Measurements from ENCODE around the gene RBKS. TPM values are rescaled to one million over a fixed set of nuclear protein-coding genes. Genes with fewer than 3 reads are reported as not detected.

RBKS gene
- total and polyA plus RNA-seq, 2 of the 13 experiments (the other 11 are each of a cell fraction or from before 2014, with no cell fraction given): 7.7 to 8.3 TPM

- H3K27me3 ChIP-seq (ENCODE audit: control insufficient read depth in 1 of 2, insufficient read depth in 2 of 2, low read length in 2 of 2): no peaks in the 10 kb centered on the region
- no peak overlapping the region for H2AFZ ChIP-seq (ENCODE audit: low read length)
- no peak overlapping the region for H3K4me2 ChIP-seq (ENCODE audit: low read depth, low read length)
- POLR2A ChIA-PET: no interaction called here
- 85% methylated on average over 3 of the region's 3 CpGs for WGBS (ENCODE audit: low lambda C conversion rate)
- no peaks in the 10 kb centered on the region for H4K20me1 ChIP-seq (ENCODE audit: insufficient read depth, low read length)
- no peak for FAIRE-seq
- no peak overlapping the region for H3K9ac ChIP-seq (ENCODE audit: insufficient read depth, low read depth, low read length)
- no peaks in the 10 kb centered on the region for H3K79me2 ChIP-seq (ENCODE audit: insufficient read depth, low read length)
- H3K4me1 ChIP-seq (ENCODE audit: insufficient read depth, low read length): peaks cover 20% of the 10 kb centered on the region
- H3K9me3 ChIP-seq (ENCODE audit: low read length): no peaks in the 10 kb centered on the region
- no peaks in the 10 kb centered on the region for H3K36me3 ChIP-seq (replicated peaks in 1 of 2; ENCODE audit: control insufficient read depth in 1 of 2, insufficient read depth in 2 of 2, low read length in 2 of 2)
- in situ Hi-C loops (cut with HindIII; ENCODE audit: extremely low pct_ligation_motif_present, low pct_unique_long_range_greater_than_20kb): no loop called here
- CTCF ChIA-PET (ENCODE audit: low intra/inter-chr PET ratio, low total read pairs): no interaction called here
- BruUV-seq (replicated peaks): no TSS peak
- H3K27ac ChIP-seq (ENCODE audit: extremely low read length, insufficient read depth, low read length): no peak overlapping the region
- ATAC-seq: no peak
- TF ChIP-seq HDAC6 (IDR thresholded peaks at IDR 0.05; ENCODE audit: low read depth, low read length) (no peak), ZNF570 (CRISPR knock-in tag; IDR thresholded peaks at IDR 0.05; ENCODE audit: borderline replicate concordance) (no peak), MZF1 (CRISPR knock-in tag; IDR thresholded peaks at IDR 0.05; ENCODE audit: borderline replicate concordance) (no peak), MTF2 (CRISPR knock-in tag; IDR thresholded peaks at IDR 0.05; ENCODE audit: borderline replicate concordance) (no peak), ZNF367 (CRISPR knock-in tag; IDR thresholded peaks at IDR 0.05; ENCODE audit: borderline replicate concordance) (no peak), HOXA7 (CRISPR knock-in tag; IDR thresholded peaks at IDR 0.05) (no peak), NFYC (CRISPR knock-in tag; IDR thresholded peaks at IDR 0.05) (no peak), SALL1 (CRISPR knock-in tag; IDR thresholded peaks at IDR 0.05) (no peak), ZNF34 (CRISPR knock-in tag; IDR thresholded peaks at IDR 0.05; ENCODE audit: borderline replicate concordance) (no peak), HNF4A (CRISPR knock-in tag; IDR thresholded peaks at IDR 0.05) (no peak), NONO (IDR thresholded peaks at IDR 0.05) (no peak), NONO (CRISPR knock-in tag; conservative IDR thresholded peaks at IDR 0.05) (no peak), ZNF317 (CRISPR knock-in tag; IDR thresholded peaks at IDR 0.05) (no peak), BRCA1 (CRISPR knock-in tag; IDR thresholded peaks at IDR 0.05) (no peak), POLR2AphosphoS5 (IDR thresholded peaks at IDR 0.05; ENCODE audit: low read depth, low read length) (no peak), SP5 (CRISPR knock-in tag; IDR thresholded peaks at IDR 0.05; ENCODE audit: borderline replicate concordance, low read depth) (no peak), SP140L (CRISPR knock-in tag; IDR thresholded peaks at IDR 0.05; ENCODE audit: borderline replicate concordance) (no peak)
- intact Hi-C loops (cut with micrococcal nuclease; ENCODE audit: unreplicated experiment): loop anchor here (10.0 kb wide), 1 partner anchor 200 kb away; no protein-coding TSS in a partner anchor
- no peak for DNase-seq (ENCODE audit: low spot score)
- no peak overlapping the region for H3K4me3 ChIP-seq (replicated peaks in 1 of 3; ENCODE audit: insufficient read depth in 1 of 3, low read depth in 2 of 3, low read length in 3 of 3)
Observed at GRCh38 chr2:27805180-27805579, 85.0 kb downstream of the RBKS start.

Data from HepG2 (cell line).